Ovary (tissue), 9 donors: ENCODE measurements around the gene TCEAL7. TPM values are rescaled to one million over a fixed set of nuclear protein-coding genes. Genes with fewer than 3 reads are reported as not detected.

Experiments
- DNase-seq, 5 donors: peaks; one replicate each; pipeline ENCODE4 v3.0.0-alpha.2; 2019 to 2020
- H3K27ac ChIP-seq, 2 donors: fragments of 200-600 bp; one replicate each; pipeline versions ENCODE4 v1.5.1 to v1.8.0; 2019 to 2022
- H3K27me3 ChIP-seq: fragments of 200-600 bp; one replicate; pipeline ENCODE4 v1.8.0; 2022
- H3K36me3 ChIP-seq: fragments of 200-600 bp; sonication (generic); one replicate; pipeline ENCODE4 v1.5.1; 2019
- H3K4me1 ChIP-seq: one replicate; pipeline ENCODE4 v1.8.1; 2013; ENCODE audit warnings: mild to moderate bottlenecking, moderate library complexity; ENCODE audit not compliant: insufficient read depth
- H3K4me3 ChIP-seq: fragments of 200-600 bp; sonication (generic); one replicate; pipeline ENCODE4 v1.5.1; 2017
- H3K9me3 ChIP-seq, 2 donors: fragments of 200-600 bp in 1 of 2; sonication (generic) in 1 of 2; one replicate each; pipeline versions ENCODE4 v1.5.1 to v1.8.1; 2013 to 2019; ENCODE audit warnings: mild to moderate bottlenecking in 1 of 2, moderate library complexity in 1 of 2
- CTCF ChIP-seq, 3 donors: fragments of 450-650 bp in 2 of 3; fragments of 200-600 bp in 1 of 3; IDR thresholded peaks; one replicate each; pipeline versions ENCODE4 v1.5.1 to v1.8.0; 2016 to 2022; ENCODE audit warnings: antibody characterized with exemption in 3 of 3, mild to moderate bottlenecking in 1 of 3
- EP300 ChIP-seq: sonication (generic); formaldehyde crosslinking; IDR thresholded peaks from one replicate; pipeline ENCODE4 v1.6.1; 2017; ENCODE audit warnings: antibody characterized with exemption
- POLR2A ChIP-seq: fragments of 450-650 bp; IDR thresholded peaks from one replicate; pipeline ENCODE4 v1.6.1; 2017; ENCODE audit warnings: antibody characterized with exemption, mild to moderate bottlenecking, moderate library complexity
- WGBS, 3 donors: extraction: QIAGEN DNeasy Blood & Tissue Kit in 1 of 3; methylation state at CpG; one replicate each; pipeline versions ENCODE4 v1.1.5 to v1.1.7; 2013 to 2017; 5-methylcytosine and 5-hydroxymethylcytosine counted together
- intact Hi-C, 4 donors: fragments of 100-400 bp; cut with DNase I; formaldehyde crosslinking; loops; one replicate each; pipeline versions ENCODE4 v1.11.0 to v1.15.1; 2022 to 2023
- polyA plus RNA-seq, 2 donors: library from polyadenylated mRNA; stranded (reverse); fragments of 200-250 nt in 1 of 2; fragments of 350-450 nt in 1 of 2; fragmentation: Illumina TruSeq in 1 of 2; extraction: RNeasy Lipid Tissue Mini Kit (QIAGEN cat#74804) in 1 of 2; gene quantifications; one replicate each; pipeline ENCODE4 v1.2.3, GENCODE V29; 2013 to 2014
- total RNA-seq, 7 donors: library from RNA; depleted of rRNA in 2 of 7; stranded (reverse); fragments of >200 nt in 2 of 7; fragmentation: NEBNext Ultra II Directional in 3 of 7; extraction: Animal tissue kit (Norgen Biotek cat#: 25700) in 3 of 7; gene quantifications; one replicate each; pipeline versions ENCODE4 v1.1.0 to v1.2.4, GENCODE V29; 2016 to 2023
- donor health status: DM: no; HTN: no; CAD: no; lungs with moderate emphysema.
- donor health status: DM: no; HTN: no; CAD: no.
- donor health status: Bipolar disorder and iron deficiency.
- donor health status: DM: yes; HTN: yes; CAD: no.
- donor health status: DM: no; HTN: no; CAD: no.
- donor health status: DM: yes; HTN: yes; CAD: no.

The TCEAL7 gene
- total and polyA plus RNA-seq, 9 donors: 12.9 to 44.9 (median 21.9) TPM

GRCh38 chrX:103362474-103362873 lies 32.4 kb downstream of the TCEAL7 start:
- Histone ChIP-seq H3K27ac (peak overlapping the region in 1 of 2 donors; percentile 56), H3K9me3 (no peaks in the 10 kb centered on the region), H3K4me3 (no peak overlapping the region), H3K4me1 (no peaks in the 10 kb centered on the region), H3K36me3 (no peaks in the 10 kb centered on the region), H3K27me3 (no peaks in the 10 kb centered on the region)
- TF ChIP-seq CTCF (IDR thresholded peaks at IDR 0.05) (no peak), EP300 (no peak), POLR2A (no peak)
- WGBS, 3 donors: 9 to 18% (median 10%) methylated on average over 1 of the region's 1 CpG
- DNase-seq: no peak
- intact Hi-C loops: no loop called here

GRCh38 chrX:103363046-103363445 lies 33.0 kb downstream of the TCEAL7 start:
- TF ChIP-seq POLR2A (no peak), CTCF (IDR thresholded peaks at IDR 0.05) (no peak), EP300 (no peak)
- no peak overlapping the region for H3K4me3 ChIP-seq
- intact Hi-C loops: no loop called here
- H3K27me3 ChIP-seq: no peaks in the 10 kb centered on the region
- no peaks in the 10 kb centered on the region for H3K36me3 ChIP-seq
- DNase-seq: no peak
- 82 to 85% (median 84%) methylated on average over 2 of the region's 2 CpGs for WGBS, 3 donors
- no peaks in the 10 kb centered on the region for H3K4me1 ChIP-seq
- H3K9me3 ChIP-seq: no peaks in the 10 kb centered on the region
- peak overlapping the region in 1 of 2 donors; percentile 56 for H3K27ac ChIP-seq

GRCh38 chrX:103367502-103367901 lies 37.5 kb downstream of the TCEAL7 start:
- no peaks in the 10 kb centered on the region for H3K9me3 ChIP-seq
- DNase-seq: no peak
- H3K27me3 ChIP-seq: no peaks in the 10 kb centered on the region
- TF ChIP-seq EP300 (no peak), CTCF (IDR thresholded peaks at IDR 0.05) (no peak), POLR2A (no peak)
- no peak overlapping the region for H3K27ac ChIP-seq
- H3K4me1 ChIP-seq: no peaks in the 10 kb centered on the region
- H3K4me3 ChIP-seq: no peak overlapping the region
- no peaks in the 10 kb centered on the region for H3K36me3 ChIP-seq
- WGBS, 3 donors: 27 to 48% (median 34%) methylated on average over 1 of the region's 1 CpG
- intact Hi-C loops: no loop called here

- DNase-seq: no peak
- no peaks in the 10 kb centered on the region for H3K27me3 ChIP-seq
- no peaks in the 10 kb centered on the region for H3K4me1 ChIP-seq
- H3K27ac ChIP-seq: no peak overlapping the region
- H3K36me3 ChIP-seq: no peaks in the 10 kb centered on the region
- intact Hi-C loops: no loop called here
- no peak for TF ChIP-seq CTCF (IDR thresholded peaks at IDR 0.05)
- no peak for TF ChIP-seq POLR2A
- no peak overlapping the region for H3K4me3 ChIP-seq
- no peaks in the 10 kb centered on the region for H3K9me3 ChIP-seq
Measured at GRCh38 chrX:103369479-103369878, 39.4 kb downstream of the TCEAL7 start.

- DNase-seq: no peak
- intact Hi-C loops: no loop called here
- WGBS, 3 donors: 19 to 41% (median 34%) methylated on average over 2 of the region's 2 CpGs
- no peaks in the 10 kb centered on the region for H3K27me3 ChIP-seq
- H3K9me3 ChIP-seq: no peaks in the 10 kb centered on the region
- H3K36me3 ChIP-seq: no peaks in the 10 kb centered on the region
- TF ChIP-seq CTCF (IDR thresholded peaks at IDR 0.05): no peak
- TF ChIP-seq EP300: no peak
- TF ChIP-seq POLR2A: no peak
- no peak overlapping the region for H3K4me3 ChIP-seq
- no peaks in the 10 kb centered on the region for H3K4me1 ChIP-seq
- H3K27ac ChIP-seq: peak overlapping the region in 1 of 2 donors; percentile 34
Measured at GRCh38 chrX:103372886-103373285, 42.8 kb downstream of the TCEAL7 start.
